Effector memory CD4-positive, alpha-beta T cell (primary cell): ENCODE measurements around the gene OLA1.

Source experiments
- DNase-seq, 3 donors: peaks; one replicate each; pipeline ENCODE4 v3.0.0-alpha.2; 2020
- H3K27ac ChIP-seq: 2 replicates; pipeline ENCODE4 v1.7.0; 2013; ENCODE audit warnings: mild to moderate bottlenecking, low read length, moderate library complexity; ENCODE audit not compliant: insufficient read depth, poor library complexity, severe bottlenecking
- H3K27me3 ChIP-seq: replicated peaks from 2 replicates; pipeline ENCODE4 v1.7.0; 2013; ENCODE audit warnings: mild to moderate bottlenecking, low read length; ENCODE audit not compliant: insufficient read depth, control insufficient read depth, poor library complexity, severe bottlenecking
- H3K36me3 ChIP-seq: 2 replicates; pipeline ENCODE4 v1.7.0; 2013; ENCODE audit warnings: mild to moderate bottlenecking, low read length, moderate library complexity; ENCODE audit not compliant: control insufficient read depth, insufficient read depth
- H3K4me1 ChIP-seq: 2 replicates; pipeline ENCODE4 v1.7.0; 2013; ENCODE audit warnings: low read length, mild to moderate bottlenecking; ENCODE audit not compliant: control insufficient read depth, insufficient read depth, poor library complexity, severe bottlenecking
- H3K4me3 ChIP-seq: 2 replicates; pipeline ENCODE4 v1.7.0; 2013; ENCODE audit warnings: low read length, low read depth, mild to moderate bottlenecking; ENCODE audit not compliant: insufficient read depth, poor library complexity, severe bottlenecking
- H3K9me3 ChIP-seq: 2 replicates; pipeline ENCODE4 v1.7.0; 2013; ENCODE audit warnings: mild to moderate bottlenecking, low read length, moderate library complexity; ENCODE audit not compliant: control insufficient read depth

Gene OLA1

DNA sequence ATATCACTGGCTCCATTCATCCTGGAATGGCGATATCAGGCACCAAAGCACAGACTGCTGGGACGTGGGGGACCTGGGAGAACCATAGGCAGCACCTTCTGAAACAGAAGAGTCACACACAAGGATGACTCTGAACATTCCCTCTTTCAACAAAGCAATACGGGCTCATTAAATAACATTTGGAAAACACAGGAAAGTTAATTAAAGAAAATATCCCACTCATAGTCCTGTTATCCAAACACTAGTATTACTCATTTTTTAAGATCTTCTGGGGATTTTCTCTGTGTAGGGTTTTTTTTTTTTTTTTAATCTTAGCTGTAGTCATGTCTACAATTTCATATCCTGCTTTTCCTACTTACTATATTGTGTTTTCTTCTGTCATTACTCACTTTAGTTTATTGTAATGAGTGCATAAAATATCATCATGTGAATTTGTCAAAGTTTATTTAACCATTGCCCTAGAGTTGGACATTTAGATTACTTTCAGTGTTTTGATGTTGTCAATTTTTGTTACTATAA is 213.2 kb downstream of the OLA1 start:
- DNase-seq: no peak
- H3K4me3 ChIP-seq: no peak overlapping the region
- H3K9me3 ChIP-seq: no peaks in the 10 kb centered on the region
- H3K36me3 ChIP-seq: no peaks in the 10 kb centered on the region
- H3K4me1 ChIP-seq: peaks cover 4% of the 10 kb centered on the region
- no peak overlapping the region for H3K27ac ChIP-seq
- H3K27me3 ChIP-seq: no peaks in the 10 kb centered on the region

DNA sequence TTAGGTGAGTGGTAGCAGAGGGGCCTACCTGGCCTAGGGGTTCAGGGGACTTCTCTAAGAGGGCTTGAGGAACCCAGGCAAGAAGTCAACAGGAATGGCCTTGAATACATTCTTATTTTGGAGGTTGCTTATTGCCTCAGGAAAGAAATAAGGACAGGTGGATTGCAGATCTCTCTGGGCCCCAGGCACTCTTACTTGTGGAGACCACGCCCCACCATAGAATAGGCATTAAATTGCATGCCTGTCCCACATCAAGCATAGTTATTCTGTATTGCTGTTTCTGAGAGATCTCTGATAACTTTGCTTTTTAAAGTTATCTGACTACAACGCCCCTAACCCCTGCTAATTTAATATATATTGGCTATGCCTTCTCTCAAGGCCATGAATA is 215.2 kb downstream of the OLA1 start:
- H3K27ac ChIP-seq: no peak overlapping the region
- H3K36me3 ChIP-seq: no peaks in the 10 kb centered on the region
- H3K4me1 ChIP-seq: no peaks in the 10 kb centered on the region
- DNase-seq: no peak
- no peak overlapping the region for H3K4me3 ChIP-seq
- H3K9me3 ChIP-seq: no peaks in the 10 kb centered on the region
- no peaks in the 10 kb centered on the region for H3K27me3 ChIP-seq

DNA sequence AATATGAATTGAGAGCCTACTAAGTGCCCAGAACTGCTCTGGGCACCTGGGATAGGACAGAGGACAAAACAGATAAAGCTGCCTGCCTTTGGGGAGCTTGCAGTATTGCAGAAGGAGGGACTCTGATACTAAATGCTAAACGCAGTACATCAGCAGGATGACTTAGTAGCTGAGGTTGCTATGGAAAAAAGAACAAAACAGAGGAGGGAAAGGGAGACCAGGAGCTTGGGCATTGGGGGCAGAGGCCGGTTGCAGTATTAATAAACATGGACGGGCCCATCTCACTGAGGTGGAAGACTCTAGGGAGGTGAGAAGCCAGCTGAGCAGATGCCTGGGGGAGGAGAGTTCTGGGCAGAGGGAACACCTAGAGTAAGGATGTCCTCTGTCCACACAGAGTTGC is 217.1 kb downstream of the OLA1 start:
- Histone ChIP-seq H3K4me1 (no peaks in the 10 kb centered on the region), H3K4me3 (no peak overlapping the region), H3K36me3 (no peaks in the 10 kb centered on the region), H3K27me3 (no peaks in the 10 kb centered on the region), H3K9me3 (no peaks in the 10 kb centered on the region), H3K27ac (no peak overlapping the region)
- no peak for DNase-seq

DNA sequence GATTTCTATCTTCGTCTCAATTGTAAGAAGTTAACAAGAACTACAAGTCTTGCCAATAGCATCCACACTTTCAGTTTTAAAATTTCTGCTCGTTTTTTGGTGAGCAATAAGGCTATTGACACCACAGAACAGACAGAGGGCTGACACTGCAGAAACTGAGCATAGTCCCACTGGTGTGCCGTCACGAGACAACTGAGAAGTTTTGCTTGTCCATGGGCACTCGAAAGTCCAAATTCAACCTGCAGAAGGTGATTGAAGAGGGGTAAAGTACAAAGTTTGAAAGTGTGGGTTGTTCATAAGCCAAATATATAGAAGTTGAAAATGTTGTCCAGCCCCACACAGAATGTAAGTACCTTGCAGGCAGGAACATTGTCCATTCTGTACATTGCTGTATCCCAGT is 219.4 kb downstream of the OLA1 start:
- no peak for DNase-seq
- Histone ChIP-seq H3K4me3 (no peak overlapping the region), H3K9me3 (no peaks in the 10 kb centered on the region), H3K27ac (no peak overlapping the region), H3K36me3 (no peaks in the 10 kb centered on the region), H3K4me1 (no peaks in the 10 kb centered on the region), H3K27me3 (no peaks in the 10 kb centered on the region)

DNA sequence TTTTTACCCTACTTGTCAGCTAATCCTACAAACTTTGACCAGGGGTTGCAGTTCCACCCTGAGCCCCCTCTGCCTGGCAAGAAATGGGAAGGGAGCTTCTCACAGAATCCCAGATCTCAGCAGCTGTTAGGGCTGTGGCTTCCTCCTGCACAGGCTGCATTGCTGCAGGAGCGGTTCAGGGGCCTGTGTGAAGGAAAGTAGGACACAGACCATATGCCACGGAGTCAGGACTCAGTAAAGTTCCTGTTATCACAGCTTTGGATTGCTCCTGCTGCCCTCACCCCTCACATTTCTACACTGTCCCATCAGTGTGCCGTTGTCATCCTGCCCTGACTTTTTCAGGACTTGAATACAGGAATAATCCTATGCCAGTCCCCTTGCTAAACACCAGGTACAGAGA is 220.4 kb downstream of the OLA1 start:
- H3K36me3 ChIP-seq: no peaks in the 10 kb centered on the region
- no peak for DNase-seq
- no peaks in the 10 kb centered on the region for H3K27me3 ChIP-seq
- no peak overlapping the region for H3K4me3 ChIP-seq
- no peaks in the 10 kb centered on the region for H3K4me1 ChIP-seq
- no peaks in the 10 kb centered on the region for H3K9me3 ChIP-seq
- no peak overlapping the region for H3K27ac ChIP-seq

DNA sequence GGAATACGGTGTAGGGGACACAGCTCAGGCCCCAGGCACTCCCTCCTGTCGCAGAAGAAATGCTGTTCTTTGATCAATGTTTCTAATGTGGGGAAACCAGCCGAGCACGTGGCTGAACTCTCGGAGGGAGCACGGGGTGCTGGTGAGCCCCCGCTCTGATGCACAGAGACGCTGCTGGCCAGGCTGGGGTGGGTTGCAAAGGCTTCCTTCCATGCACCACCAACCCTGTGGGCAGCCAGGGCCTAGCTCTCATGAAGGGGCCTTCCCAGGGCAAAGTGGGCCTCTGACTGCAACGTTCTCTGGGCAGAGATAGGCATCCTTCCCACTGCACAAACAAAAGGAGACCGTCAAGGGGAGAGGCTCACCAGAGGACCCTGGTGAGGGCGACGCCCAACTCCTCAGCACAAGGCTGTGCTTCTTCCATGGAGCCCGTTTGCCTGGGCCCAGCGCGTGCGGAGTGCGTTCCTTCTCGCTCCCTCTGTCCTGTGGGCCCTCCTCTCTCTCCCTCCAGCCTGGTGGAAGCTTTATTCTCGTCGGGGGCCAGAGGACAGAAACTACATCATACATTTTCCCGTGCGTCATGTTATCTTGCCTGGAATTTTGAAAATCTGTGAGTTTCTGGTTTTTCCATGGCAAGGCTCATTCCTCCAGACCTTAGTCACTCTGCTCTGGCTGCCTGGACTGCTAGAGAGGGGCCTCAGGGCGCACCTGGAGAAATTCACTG is 222.0 kb downstream of the OLA1 start:
- Histone ChIP-seq H3K9me3 (no peaks in the 10 kb centered on the region), H3K27ac (no peak overlapping the region), H3K4me3 (no peak overlapping the region), H3K4me1 (no peaks in the 10 kb centered on the region), H3K27me3 (no peaks in the 10 kb centered on the region), H3K36me3 (no peaks in the 10 kb centered on the region)
- DNase-seq: no peak

DNA sequence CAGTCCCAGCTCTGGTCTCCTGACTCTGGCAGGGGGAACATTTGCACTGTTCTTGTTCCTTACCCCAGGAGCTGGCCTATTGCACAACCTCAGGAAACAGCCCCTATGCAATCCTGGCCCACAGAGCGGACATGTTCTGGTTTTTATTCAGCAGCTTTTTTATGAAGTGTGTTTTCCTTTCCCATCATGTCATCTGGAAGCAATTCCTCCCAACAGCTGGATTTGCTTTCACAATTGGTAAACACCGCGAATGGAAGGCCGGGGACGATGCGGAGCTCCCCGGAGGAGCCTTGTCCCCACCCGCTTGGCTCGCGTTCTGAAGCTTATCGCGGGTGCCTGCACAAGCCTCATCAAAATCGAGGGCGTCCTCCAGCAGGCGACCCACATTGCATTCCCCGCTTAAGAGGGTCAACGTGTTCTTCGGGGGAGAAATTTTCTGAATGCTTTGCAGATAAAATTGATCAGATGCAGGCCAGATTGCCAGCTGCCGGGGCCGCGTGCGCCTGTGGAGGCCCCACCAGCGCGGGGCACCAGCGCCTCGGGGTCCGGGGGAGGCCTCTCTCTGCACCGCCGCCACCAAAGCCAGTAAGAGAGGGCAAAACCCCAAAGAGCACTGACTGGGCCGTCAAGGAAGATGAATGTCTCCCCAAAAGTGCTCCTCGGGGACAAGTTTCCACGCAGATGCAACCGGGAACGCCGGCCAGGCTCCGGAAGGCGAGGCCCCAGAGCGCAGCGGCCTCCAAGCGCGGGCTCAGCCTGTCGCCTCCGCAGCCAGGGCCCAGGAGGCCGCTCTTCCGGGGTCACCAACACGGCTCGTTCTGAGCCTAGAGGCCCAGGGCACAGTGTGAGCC is 222.8 kb downstream of the OLA1 start:
- Histone ChIP-seq H3K27me3 (no peaks in the 10 kb centered on the region), H3K27ac (no peak overlapping the region), H3K36me3 (no peaks in the 10 kb centered on the region), H3K4me3 (no peak overlapping the region), H3K4me1 (no peaks in the 10 kb centered on the region), H3K9me3 (no peaks in the 10 kb centered on the region)
- DNase-seq: no peak

DNA sequence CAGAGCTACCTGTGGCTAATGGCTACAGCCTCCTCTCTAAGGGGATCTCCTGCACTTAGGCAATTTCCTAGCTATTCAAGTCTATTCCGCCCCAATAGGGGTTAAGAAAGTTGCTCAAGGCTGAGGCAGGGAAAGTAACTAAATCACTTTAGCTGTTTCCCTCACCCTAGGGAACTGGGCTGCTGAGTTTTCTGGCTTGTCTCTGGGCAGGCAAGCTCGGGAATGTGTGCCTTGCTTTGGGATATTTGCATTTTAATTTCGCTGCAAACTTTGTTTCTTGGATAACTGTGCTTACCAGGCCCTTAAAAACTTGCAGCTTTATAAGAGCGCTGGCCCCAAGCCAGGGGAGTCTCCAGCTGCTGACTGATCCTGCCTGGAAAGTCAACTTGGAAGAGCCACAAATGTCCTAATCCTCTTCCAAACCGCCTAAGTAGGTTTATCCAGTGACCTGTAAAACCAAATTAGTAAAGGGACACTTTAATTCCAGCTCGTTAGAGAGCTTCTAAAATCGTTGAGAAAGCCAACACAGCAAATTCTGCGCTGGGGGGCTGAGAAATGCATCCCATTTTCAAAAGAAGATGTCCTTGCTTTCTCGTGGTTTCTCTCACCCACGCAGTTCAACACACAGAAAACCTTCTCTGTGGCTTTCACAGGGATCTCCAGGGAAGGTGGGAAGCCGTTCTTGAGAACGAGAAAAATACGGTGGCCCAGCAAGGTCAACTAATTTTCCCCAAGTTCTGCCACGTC is 223.6 kb downstream of the OLA1 start:
- no peaks in the 10 kb centered on the region for H3K27me3 ChIP-seq
- H3K4me3 ChIP-seq: no peak overlapping the region
- DNase-seq: no peak
- no peak overlapping the region for H3K27ac ChIP-seq
- no peaks in the 10 kb centered on the region for H3K4me1 ChIP-seq
- no peaks in the 10 kb centered on the region for H3K36me3 ChIP-seq
- H3K9me3 ChIP-seq: no peaks in the 10 kb centered on the region

DNA sequence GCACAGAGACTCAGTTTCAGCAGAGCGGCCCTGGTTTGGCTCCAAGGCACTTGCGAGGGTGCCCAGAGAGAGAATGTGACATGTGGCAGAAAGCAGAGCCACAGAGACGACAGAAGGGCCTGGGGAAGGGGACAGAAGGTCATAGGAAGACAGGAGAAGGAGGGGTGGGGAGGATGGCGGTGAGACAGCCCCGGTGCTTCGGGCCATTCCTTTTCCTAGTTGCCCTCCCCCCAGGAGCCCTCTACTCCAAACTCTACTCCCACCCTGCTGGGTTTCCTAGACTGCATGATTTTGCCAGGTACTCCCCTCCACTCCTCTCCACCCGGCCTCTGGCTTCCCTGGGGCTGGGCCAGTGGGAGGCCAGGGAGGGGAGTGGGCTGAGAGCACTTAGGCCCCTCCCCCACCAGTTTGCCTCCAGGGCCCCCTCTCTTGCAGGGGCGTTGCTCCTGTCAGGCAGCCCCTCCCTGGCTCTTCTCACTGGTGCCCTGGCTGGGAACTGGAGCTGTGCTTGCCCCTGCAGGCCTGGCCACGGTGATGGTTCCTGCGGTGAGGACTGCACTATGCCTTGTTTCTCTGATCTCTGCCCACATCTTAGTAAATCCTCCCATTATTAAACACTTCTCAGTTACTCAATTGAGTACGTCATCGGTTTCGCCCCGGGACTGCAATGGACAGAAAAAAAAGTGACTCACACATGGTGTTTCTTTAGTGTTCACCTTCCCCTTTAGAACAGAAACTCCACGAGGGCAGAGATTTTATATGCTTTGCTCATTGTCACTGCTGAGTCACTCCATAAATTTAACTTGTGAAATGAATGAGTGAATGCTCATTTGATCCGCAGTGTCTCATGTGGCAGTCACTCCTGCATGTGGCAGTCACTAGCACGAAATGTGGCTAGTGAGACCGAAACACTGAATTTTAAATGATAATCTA is 224.5 kb downstream of the OLA1 start:
- no peaks in the 10 kb centered on the region for H3K4me1 ChIP-seq
- no peak for DNase-seq
- no peaks in the 10 kb centered on the region for H3K27me3 ChIP-seq
- H3K27ac ChIP-seq: no peak overlapping the region
- H3K9me3 ChIP-seq: no peaks in the 10 kb centered on the region
- no peaks in the 10 kb centered on the region for H3K36me3 ChIP-seq
- H3K4me3 ChIP-seq: no peak overlapping the region
